DMS153 (cell line): ENCODE data around the gene HYOU1.
"Not testable (repeated sequence)": the region's sequence is repeated elsewhere in the genome, so short reads cannot be mapped to it uniquely, and the experiment has no call there.

Source experiments
- DNase-seq: peaks from one replicate; lab custom pipeline; 2025; lab: John Stamatoyannopoulos, UW

Gene HYOU1

GRCh38 chr11:119019996-119020395, 37.0 kb downstream of the HYOU1 start:
- DNase-seq, result no peak

DNA sequence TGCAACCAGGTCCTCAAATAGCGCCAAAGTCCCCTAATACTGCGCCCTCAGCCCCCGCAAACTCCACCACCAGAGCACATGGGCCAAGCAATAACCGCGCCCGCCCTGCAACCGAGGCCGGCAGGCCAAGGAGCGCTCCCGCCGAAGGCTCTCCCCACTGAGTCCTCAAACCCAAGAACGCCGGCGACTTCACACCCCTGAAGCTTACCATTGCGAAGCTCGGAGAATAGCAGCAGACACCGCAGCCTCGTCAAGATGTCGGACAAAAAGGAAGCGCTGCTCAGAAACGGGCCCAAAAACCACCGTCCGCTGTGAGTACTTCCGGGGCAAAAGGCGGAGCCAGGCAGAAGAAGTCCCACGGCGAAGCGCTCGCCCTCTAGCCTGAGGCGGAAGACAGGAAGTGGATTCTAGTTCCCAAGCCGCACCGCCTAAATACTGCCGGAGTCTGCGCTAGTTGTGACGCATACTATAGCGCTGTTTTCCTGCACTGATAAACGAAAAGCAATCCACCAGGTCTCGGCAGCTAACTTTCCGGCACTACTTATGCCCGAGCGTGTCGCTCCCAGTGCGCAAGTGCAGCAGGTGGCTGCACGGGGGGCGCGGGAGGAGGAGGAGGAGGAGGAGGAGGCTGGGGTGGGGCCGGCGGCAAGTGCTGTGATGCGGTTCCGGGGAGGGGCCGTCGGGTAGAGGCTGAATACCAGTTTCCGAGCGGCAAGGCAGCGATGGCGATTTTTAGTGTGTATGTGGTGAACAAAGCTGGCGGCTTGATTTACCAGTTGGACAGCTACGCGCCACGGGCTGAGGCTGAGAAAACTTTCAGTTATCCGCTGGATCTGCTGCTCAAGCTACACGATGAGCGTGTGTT, 38.7 kb downstream of the HYOU1 start, which contains the start of the genes RPS25 and TRAPPC4:
Gene RPS25, minus strand, starts transcription at position 270 of the 865 bp plus-strand sequence. Its CDS starts 59 bp downstream, at position 211.
Gene TRAPPC4, plus strand, starts transcription at position 693 of the 865 bp plus-strand sequence. Its CDS starts 30 bp downstream, at position 723.
- DNase-seq, result peak; percentile 91

DNA sequence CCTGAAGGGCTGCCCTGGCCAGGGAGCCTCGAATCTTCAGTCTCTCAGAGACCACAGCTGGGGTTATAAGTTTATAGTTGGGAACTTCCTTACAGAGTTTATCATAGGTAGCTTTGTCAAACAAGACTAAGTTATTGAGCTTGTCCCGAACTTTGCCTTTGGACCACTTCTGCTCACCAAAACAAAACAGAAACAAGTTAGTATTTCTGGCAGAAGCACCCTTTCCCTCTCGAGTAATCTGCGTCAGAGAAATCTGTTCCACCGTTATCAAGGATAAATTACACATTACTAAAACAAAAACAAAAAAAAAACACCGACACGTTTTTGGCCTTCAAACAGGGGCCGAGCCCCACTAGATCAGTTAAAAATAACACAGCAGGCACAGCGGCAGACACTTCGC, 39.6 kb downstream of the HYOU1 start:
- not testable (repeated sequence) for DNase-seq

GRCh38 chr11:119016216-119017009, 40.6 kb downstream of the HYOU1 start:
- DNase-seq, result no peak

DNA sequence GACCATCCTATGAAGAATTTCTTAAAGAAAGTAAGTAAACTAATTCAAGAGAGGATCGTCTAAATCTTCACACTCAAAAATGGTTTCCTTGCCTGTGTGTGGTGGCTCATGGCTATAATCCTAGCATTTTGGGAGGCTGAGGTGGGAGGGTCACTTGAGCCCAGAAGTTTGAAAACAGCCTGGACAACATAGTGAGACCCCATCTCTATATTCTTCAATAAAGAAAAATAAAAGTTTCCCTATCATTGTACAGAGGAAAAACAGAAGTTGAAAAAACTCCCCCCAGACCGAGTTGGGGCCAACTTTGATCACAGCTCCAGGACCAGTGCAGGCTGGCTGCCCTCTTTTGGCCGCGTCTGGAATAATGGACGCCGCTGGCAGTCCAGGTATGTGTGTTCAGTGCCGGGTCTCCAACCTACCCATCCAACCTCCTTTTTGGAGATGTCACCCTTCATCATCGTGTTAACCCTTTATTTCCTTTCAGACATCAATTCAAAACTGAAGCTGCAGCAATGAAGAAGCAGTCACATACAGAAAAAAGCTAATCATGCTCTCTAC, 41.9 kb downstream of the HYOU1 start:
- DNase-seq, result no peak

DNA sequence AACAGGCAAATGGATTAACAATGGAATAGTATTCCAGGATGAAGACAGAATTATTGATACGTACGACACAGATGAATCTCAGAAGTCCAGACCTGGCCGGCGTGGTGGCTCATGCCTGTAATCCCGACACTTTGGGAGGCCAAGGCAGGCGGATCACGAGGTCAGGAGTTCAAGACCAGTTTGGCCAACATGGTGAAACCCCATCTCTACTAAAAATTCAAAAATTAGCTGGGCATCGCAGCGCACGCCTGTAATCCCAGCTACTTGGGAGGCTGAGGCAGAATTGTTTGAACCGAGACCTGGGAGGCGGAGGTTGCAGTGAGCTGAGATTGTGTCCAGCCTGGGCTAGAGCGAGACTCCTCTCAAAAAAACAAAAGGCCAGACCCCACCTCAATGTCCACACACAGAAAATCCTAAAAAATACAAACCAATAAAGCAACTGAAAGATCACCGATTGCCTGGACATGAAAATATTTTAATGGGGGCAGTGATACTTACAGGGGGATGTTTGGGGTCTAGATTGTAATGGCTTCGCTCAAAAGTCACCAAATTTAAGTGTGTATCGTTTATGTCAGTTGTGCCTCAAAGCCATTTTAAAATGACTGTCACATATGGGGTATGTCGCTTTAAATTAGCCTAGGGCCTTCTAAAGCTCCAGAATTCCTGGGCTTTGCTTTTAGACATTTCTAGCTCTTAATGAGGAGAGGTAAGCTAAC, 42.6 kb downstream of the HYOU1 start:
- DNase-seq, result no peak

DNA sequence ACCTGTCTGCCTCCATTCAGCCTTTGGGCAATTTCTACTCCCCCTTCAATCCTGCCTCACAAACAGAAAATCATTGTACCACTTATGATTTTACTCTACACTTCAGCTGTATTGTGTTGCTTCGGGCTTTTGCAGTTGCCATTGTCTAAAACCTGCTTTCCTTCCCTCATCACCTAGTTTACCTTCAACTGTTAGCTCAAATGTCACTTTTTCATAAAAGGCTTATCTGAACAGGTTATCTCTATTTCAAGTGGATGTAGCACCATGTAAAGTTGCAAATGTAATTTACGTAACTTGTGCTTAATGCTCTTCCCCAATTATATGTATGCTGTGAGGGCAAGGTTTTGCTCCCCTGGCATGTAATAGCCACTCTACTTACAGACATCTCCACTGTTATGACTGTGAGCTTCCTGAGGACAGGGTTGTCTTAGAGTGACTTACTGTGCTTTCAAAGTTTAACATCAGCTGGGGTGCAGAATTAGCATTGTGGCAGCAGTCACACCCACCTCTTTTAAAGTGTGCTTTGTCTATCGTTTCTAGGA, 44.3 kb downstream of the HYOU1 start:
- no peak for DNase-seq

- DNase-seq, result no peak
Measured at GRCh38 chr11:119011476-119012053, 45.4 kb downstream of the HYOU1 start.

DNA sequence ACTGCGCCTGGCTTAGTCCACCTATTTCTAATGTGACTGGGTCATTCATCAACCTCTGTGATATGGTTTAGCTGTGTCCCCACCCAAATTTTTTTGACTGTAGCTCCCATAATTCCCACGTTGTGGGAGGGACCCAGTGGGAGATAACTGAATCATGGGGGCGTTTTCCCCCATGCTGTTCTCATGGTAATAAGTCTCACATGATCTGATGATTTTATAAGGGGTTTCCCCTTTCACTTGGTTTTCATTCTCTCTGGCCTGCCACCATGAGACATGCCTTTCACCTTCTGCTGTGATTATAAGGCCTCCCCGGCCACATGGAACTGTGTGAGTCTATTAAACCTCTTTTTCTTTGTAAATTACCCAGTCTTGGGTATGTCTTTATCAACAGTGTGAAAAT, 50.3 kb downstream of the HYOU1 start:
- DNase-seq, result no peak

DNA sequence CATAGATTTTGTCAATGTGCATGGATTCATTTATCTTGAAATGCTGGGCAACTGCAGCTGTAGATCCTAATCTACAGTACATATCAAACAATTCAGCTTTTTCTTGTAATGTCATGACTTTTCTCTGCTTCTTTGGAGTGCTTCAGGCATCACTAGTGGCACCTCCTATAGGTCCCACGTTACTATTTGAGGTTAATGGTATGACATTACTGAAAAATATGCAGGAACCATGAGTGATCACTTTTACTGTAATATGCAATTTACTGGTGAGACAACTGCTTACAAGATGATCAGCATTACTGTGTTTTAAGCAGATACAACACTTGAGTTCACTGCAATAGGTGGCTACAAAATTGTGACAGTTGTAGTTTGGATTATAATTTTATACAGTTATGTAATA, 56.1 kb downstream of the HYOU1 start:
- no peak for DNase-seq

GRCh38 chr11:118998822-118999221, 58.2 kb downstream of the HYOU1 start:
- DNase-seq, result no peak

GRCh38 chr11:118998388-118998717, 58.7 kb downstream of the HYOU1 start:
- no peak for DNase-seq

GRCh38 chr11:118997627-118998387, 59.2 kb downstream of the HYOU1 start, which contains the start of gene CENATAC:
CENATAC (plus strand) TSS chr11:118998138; CDS start chr11:118998198, 60 bp downstream.
- peak; percentile 83 for DNase-seq

- no peak for DNase-seq
Measured at GRCh38 chr11:118996926-118997626, 59.9 kb downstream of the HYOU1 start.
